GM20000 (cell line): ENCODE results near the gene LMTK3.

Experiments
- DNase-seq: peaks from one replicate; pipeline ENCODE4 v3.0.0; 2012; ENCODE audit warnings: low spot score
- CTCF ChIP-seq: IDR thresholded peaks from 2 replicates; pipeline ENCODE4 v1.5.1; 2012; ENCODE audit warnings: mild to moderate bottlenecking, control low read depth; ENCODE audit errors: extremely low read depth, missing control alignments

Gene LMTK3

GRCh38 chr19:48502350-48503018, 9.2 kb downstream of the LMTK3 start:
- TF ChIP-seq CTCF = no peak
- DNase-seq = no peak

- peak; percentile 83 for DNase-seq
- TF ChIP-seq CTCF = no peak
These were observed 9.9 kb downstream of the LMTK3 start for GRCh38 chr19:48501494-48502349.

GRCh38 chr19:48500830-48501493, 10.7 kb downstream of the LMTK3 start:
- DNase-seq = no peak
- TF ChIP-seq CTCF = no peak

- no peak for DNase-seq
These were observed 12.1 kb downstream of the LMTK3 start for GRCh38 chr19:48499316-48500090.

GRCh38 chr19:48498595-48499311, 12.9 kb downstream of the LMTK3 start:
- TF ChIP-seq CTCF = no peak
- DNase-seq = no peak

More at GRCh38 chr19:48499316-48500090, 12.1 kb downstream of the LMTK3 start:
- TF ChIP-seq CTCF = no peak

- no peak for DNase-seq
- TF ChIP-seq CTCF = no peak
These were observed 13.7 kb downstream of the LMTK3 start for GRCh38 chr19:48497728-48498594.
